Kidney (tissue), 14 donors: ENCODE measurements around the gene PRMT3. TPM values are rescaled to one million over a fixed set of nuclear protein-coding genes. Genes with fewer than 3 reads are reported as not detected.

ENCODE experiments used
- DNase-seq, 5 donors: peaks; one replicate each; pipeline ENCODE4 v3.0.0-alpha.2; 2013 to 2020
- FAIRE-seq: peaks from 2 replicates; lab custom pipeline; 2012; peaks lifted over from hg19 to GRCh38; lab: Jason Lieb, UNC
- H3K27ac ChIP-seq, 2 donors: one replicate each; pipeline ENCODE4 v1.7.0; 2013; ENCODE audit warnings: low read depth in 2 of 2, low read length in 2 of 2, inconsistent platforms in 1 of 2
- H3K27me3 ChIP-seq: one replicate; pipeline ENCODE4 v1.7.1; 2013; ENCODE audit warnings: low read length, inconsistent platforms; ENCODE audit not compliant: control insufficient read depth, insufficient read depth
- H3K36me3 ChIP-seq, 3 donors: one replicate each; pipeline versions ENCODE4 v1.7.0 to v1.7.1; 2013; ENCODE audit warnings: low read length in 3 of 3, control low read depth in 1 of 3, inconsistent platforms in 1 of 3; ENCODE audit not compliant: insufficient read depth in 3 of 3, control insufficient read depth in 2 of 3
- H3K4me1 ChIP-seq, 3 donors: one replicate each; pipeline versions ENCODE4 v1.7.0 to v1.7.1; 2013; ENCODE audit warnings: low read length in 3 of 3, inconsistent platforms in 1 of 3, low read depth in 1 of 3; ENCODE audit not compliant: control insufficient read depth in 2 of 3, insufficient read depth in 2 of 3
- H3K4me3 ChIP-seq, 3 donors: one replicate each; pipeline versions ENCODE4 v1.7.0 to v1.8.1; 2013; ENCODE audit warnings: low read length in 3 of 3, control low read depth in 1 of 3, inconsistent platforms in 1 of 3
- H3K9ac ChIP-seq, 3 donors: one replicate each; pipeline versions ENCODE4 v1.7.0 to v1.7.1; 2013; ENCODE audit warnings: low read length in 3 of 3, control low read depth in 1 of 3, inconsistent platforms in 1 of 3
- H3K9me3 ChIP-seq, 3 donors: one replicate each; pipeline versions ENCODE4 v1.7.0 to v1.7.1; 2013; ENCODE audit warnings: low read length in 3 of 3, control low read depth in 1 of 3, inconsistent platforms in 1 of 3; ENCODE audit not compliant: control insufficient read depth in 2 of 3, insufficient read depth in 1 of 3
- intact Hi-C: fragments of 100-400 bp; cut with DNase I; formaldehyde crosslinking; loops from one replicate; pipeline ENCODE4 v1.11.1; 2022
- polyA plus RNA-seq: library from polyadenylated mRNA; stranded (reverse); fragments of 350-450 nt; fragmentation: Illumina TruSeq; extraction: RNeasy Lipid Tissue Mini Kit (QIAGEN cat#74804); gene quantifications from one replicate; pipeline ENCODE4 v1.2.3, GENCODE V29; 2014; ENCODE audit warnings: low read depth, low replicate concordance; ENCODE audit not compliant: insufficient read depth
- total RNA-seq: library from RNA; stranded (reverse); fragmentation: NEBNext Ultra II Directional; extraction: Animal tissue kit (Norgen Biotek cat#: 25700); gene quantifications from one replicate; pipeline ENCODE4 v1.2.1, GENCODE V29; 2021
- TF ChIP-seq, protein P1 (sequence below): IDR thresholded peaks from 3 replicates; pipeline ENCODE4 v1.5.1; 2012; ENCODE audit warnings: mild to moderate bottlenecking, moderate library complexity, borderline replicate concordance; ENCODE audit not compliant: insufficient read depth; ENCODE audit errors: extremely low read depth
- donor health status: control.
- donor health status: control.
- donor health status: control.
- donor health status: control.
- donor health status: control.
- donor health status: DM: yes; HTN: yes; CAD: no.
- donor health status: Normal renal cell carcinoma (clear cell type).

PRMT3 gene
- total and polyA plus RNA-seq, 2 donors from 2014 or later: 6.8 to 16.0 TPM

DNA sequence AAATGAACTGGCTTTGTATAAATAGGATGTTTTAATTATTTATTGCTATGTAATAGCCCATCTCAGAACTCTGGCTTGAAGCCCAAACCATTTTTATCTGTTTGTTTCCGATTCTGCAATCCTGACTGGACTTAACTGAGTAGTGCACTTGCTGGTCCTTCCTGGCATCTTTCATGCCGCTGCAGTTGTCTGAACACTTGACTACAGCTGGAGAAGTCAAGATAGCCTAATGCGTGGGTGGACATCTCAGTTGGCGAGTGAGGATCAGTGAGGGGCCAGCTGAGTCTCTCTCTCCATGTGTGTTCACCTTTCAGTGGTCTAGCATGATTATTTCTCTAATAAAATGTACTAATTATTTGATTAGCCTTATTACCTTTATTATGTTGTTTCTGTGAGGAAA lies 105.8 kb downstream of the PRMT3 start:
- intact Hi-C loops: no loop called here
- Histone ChIP-seq H3K9ac (no peak overlapping the region), H3K36me3 (peaks cover 0 to 4% (median 0%) of the 10 kb centered on the region in 3 donors), H3K9me3 (no peaks in the 10 kb centered on the region), H3K27me3 (no peaks in the 10 kb centered on the region), H3K4me3 (no peak overlapping the region), H3K27ac (no peak overlapping the region), H3K4me1 (no peaks in the 10 kb centered on the region)
- FAIRE-seq: no peak
- peak in 1 of 5 donors; percentile 2 for DNase-seq
- TF ChIP-seq, protein P1, sequence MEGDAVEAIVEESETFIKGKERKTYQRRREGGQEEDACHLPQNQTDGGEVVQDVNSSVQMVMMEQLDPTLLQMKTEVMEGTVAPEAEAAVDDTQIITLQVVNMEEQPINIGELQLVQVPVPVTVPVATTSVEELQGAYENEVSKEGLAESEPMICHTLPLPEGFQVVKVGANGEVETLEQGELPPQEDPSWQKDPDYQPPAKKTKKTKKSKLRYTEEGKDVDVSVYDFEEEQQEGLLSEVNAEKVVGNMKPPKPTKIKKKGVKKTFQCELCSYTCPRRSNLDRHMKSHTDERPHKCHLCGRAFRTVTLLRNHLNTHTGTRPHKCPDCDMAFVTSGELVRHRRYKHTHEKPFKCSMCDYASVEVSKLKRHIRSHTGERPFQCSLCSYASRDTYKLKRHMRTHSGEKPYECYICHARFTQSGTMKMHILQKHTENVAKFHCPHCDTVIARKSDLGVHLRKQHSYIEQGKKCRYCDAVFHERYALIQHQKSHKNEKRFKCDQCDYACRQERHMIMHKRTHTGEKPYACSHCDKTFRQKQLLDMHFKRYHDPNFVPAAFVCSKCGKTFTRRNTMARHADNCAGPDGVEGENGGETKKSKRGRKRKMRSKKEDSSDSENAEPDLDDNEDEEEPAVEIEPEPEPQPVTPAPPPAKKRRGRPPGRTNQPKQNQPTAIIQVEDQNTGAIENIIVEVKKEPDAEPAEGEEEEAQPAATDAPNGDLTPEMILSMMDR: no peak

DNA sequence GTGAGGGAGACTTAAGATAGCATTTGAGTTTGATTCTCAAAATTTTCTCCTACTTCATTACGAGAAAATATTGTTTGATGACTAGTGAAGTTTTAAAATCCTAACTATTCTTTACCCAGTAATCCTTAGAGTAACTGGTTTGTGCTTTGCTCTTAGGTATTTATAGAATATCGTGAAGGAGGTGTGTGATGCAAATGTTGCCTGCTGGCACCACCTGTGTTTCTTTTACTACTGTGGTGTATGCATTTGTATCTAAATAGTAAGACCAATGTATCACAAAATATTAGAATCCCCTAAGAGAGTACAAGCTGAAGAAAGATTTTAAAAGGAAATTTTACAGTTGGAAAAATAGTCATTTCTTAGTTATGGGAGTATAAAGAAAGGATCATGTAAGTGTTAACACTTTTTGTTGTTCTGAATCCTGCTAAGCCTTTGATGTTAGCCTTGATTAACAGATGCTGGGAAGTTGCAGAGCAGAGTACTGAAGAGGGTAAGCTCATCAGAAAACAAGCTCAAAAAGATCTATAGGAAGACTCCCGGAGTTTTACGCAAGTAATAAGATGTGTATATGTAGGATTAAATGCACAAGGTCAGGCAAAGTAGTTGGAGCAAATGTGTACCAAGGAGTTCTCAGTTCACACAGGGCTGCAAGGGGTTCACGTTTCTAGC lies 109.7 kb downstream of the PRMT3 start:
- Histone ChIP-seq H3K36me3 (peaks cover 0 to 4% (median 0%) of the 10 kb centered on the region in 3 donors), H3K27me3 (no peaks in the 10 kb centered on the region), H3K9ac (no peak overlapping the region), H3K27ac (no peak overlapping the region), H3K9me3 (no peaks in the 10 kb centered on the region), H3K4me1 (no peaks in the 10 kb centered on the region), H3K4me3 (no peak overlapping the region)
- TF ChIP-seq, protein P1: no peak
- FAIRE-seq (no peak), DNase-seq (no peak)
- intact Hi-C loops: no loop called here

DNA sequence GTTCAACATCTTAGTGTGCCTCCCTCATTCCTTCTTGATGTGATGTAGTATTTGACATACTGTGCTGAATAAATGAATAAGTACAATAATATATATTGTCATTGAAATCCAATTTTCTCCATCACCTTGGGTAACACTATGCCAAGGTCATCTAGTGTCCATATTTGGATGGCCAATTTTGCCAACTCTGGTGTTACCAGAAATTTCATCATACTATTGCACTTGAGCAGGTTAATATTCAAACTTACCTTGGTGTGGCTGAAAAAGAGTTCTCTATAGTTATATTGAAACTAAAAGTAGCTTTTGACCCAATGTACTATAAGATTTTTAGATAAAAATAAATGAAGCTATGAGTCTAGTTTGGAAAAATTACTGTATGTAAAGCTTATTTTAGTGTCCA lies 113.7 kb downstream of the PRMT3 start:
- intact Hi-C loops: no loop called here
- no peaks in the 10 kb centered on the region for H3K36me3 ChIP-seq
- no peaks in the 10 kb centered on the region for H3K4me1 ChIP-seq
- FAIRE-seq (no peak), DNase-seq (no peak)
- no peak overlapping the region for H3K9ac ChIP-seq
- H3K9me3 ChIP-seq: no peaks in the 10 kb centered on the region
- TF ChIP-seq, protein P1: no peak
- no peaks in the 10 kb centered on the region for H3K27me3 ChIP-seq
- no peak overlapping the region for H3K27ac ChIP-seq
- no peak overlapping the region for H3K4me3 ChIP-seq
